ENCODE results near the gene FOXP1.

DNA sequence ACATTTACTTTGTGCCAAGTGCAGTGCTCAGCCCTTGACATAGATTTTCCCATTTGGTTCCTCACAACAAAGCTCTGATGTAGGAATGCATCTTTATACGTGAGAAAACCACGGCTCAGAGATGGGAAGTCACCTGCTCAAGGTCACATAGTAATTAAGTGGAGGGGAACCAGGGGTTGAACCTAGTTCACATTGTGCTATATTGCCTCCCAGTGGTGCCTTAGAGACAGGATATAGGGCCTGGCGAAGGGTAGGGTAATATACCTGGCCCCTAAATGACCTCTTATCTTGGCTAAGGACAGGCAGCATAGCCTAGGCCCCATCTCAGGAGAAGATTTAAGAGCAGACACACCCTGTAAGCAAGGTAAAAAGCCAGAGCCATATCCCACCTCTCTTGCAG lies 71.5 kb downstream of the FOXP1 start:
- TF ChIP-seq EZH2 (IDR thresholded peaks at IDR 0.05; ENCODE audit: borderline replicate concordance, low read length): no peak
- TF ChIP-seq, protein P1, sequence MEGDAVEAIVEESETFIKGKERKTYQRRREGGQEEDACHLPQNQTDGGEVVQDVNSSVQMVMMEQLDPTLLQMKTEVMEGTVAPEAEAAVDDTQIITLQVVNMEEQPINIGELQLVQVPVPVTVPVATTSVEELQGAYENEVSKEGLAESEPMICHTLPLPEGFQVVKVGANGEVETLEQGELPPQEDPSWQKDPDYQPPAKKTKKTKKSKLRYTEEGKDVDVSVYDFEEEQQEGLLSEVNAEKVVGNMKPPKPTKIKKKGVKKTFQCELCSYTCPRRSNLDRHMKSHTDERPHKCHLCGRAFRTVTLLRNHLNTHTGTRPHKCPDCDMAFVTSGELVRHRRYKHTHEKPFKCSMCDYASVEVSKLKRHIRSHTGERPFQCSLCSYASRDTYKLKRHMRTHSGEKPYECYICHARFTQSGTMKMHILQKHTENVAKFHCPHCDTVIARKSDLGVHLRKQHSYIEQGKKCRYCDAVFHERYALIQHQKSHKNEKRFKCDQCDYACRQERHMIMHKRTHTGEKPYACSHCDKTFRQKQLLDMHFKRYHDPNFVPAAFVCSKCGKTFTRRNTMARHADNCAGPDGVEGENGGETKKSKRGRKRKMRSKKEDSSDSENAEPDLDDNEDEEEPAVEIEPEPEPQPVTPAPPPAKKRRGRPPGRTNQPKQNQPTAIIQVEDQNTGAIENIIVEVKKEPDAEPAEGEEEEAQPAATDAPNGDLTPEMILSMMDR (IDR thresholded peaks at IDR 0.05; ENCODE audit: low read length): peak; percentile 83
